Measurements from ENCODE around the gene TMEM33.

DNA sequence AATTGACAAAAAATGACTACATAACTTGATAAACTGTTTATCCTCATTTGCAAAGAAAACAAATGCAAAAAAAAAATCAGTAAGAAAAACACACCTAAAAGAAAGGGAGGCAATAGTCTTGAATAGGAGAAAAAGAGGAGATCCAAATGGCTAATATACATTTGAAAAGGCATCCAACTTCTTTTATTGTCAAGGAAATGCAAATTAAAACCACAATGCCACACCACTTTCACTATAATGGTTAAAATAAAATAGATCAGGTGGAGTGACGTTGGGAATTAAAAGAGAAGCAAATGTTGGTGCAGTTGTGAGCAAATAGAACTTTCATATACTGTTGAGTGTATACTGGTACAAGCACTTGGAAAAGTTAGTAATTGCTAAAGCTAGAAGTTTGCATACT, 49.9 kb downstream of the TMEM33 start:
- TF ChIP-seq HDAC2 (IDR thresholded peaks at IDR 0.05), result no peak
- TF ChIP-seq, protein P1, sequence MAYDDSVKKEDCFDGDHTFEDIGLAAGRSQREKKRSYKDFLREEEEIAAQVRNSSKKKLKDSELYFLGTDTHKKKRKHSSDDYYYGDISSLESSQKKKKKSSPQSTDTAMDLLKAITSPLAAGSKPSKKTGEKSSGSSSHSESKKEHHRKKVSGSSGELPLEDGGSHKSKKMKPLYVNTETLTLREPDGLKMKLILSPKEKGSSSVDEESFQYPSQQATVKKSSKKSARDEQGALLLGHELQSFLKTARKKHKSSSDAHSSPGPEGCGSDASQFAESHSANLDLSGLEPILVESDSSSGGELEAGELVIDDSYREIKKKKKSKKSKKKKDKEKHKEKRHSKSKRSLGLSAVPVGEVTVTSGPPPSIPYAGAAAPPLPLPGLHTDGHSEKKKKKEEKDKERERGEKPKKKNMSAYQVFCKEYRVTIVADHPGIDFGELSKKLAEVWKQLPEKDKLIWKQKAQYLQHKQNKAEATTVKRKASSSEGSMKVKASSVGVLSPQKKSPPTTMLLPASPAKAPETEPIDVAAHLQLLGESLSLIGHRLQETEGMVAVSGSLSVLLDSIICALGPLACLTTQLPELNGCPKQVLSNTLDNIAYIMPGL (CRISPR knock-in tag; IDR thresholded peaks at IDR 0.05; ENCODE audit: borderline replicate concordance), result no peak
- TF ChIP-seq, protein P2, sequence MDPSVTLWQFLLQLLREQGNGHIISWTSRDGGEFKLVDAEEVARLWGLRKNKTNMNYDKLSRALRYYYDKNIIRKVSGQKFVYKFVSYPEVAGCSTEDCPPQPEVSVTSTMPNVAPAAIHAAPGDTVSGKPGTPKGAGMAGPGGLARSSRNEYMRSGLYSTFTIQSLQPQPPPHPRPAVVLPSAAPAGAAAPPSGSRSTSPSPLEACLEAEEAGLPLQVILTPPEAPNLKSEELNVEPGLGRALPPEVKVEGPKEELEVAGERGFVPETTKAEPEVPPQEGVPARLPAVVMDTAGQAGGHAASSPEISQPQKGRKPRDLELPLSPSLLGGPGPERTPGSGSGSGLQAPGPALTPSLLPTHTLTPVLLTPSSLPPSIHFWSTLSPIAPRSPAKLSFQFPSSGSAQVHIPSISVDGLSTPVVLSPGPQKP (IDR thresholded peaks at IDR 0.05; ENCODE audit: low read depth, low read length), result no peak
- no peak for TF ChIP-seq POLR2A (IDR thresholded peaks at IDR 0.05; ENCODE audit: low read length)
- TF ChIP-seq, protein P3, sequence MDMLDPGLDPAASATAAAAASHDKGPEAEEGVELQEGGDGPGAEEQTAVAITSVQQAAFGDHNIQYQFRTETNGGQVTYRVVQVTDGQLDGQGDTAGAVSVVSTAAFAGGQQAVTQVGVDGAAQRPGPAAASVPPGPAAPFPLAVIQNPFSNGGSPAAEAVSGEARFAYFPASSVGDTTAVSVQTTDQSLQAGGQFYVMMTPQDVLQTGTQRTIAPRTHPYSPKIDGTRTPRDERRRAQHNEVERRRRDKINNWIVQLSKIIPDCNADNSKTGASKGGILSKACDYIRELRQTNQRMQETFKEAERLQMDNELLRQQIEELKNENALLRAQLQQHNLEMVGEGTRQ (IDR thresholded peaks at IDR 0.05), result no peak
- no peak for TF ChIP-seq JUN (IDR thresholded peaks at IDR 0.05)
